GM19240 (cell line): Measurements from ENCODE around the gene C10orf90.

Experiments used
- DNase-seq: peaks from one replicate; pipeline ENCODE4 v3.0.0; 2011; ENCODE audit warnings: low spot score; ENCODE audit not compliant: insufficient read length

Gene C10orf90

GRCh38 chr10:126504063-126504760, 166.3 kb downstream of the C10orf90 start:
- no peak for DNase-seq

GRCh38 chr10:126503392-126504062, 167.0 kb downstream of the C10orf90 start:
- DNase-seq, result no peak

- no peak for DNase-seq
Observed at GRCh38 chr10:126502441-126502840, 168.1 kb downstream of the C10orf90 start.

- no peak for DNase-seq
Observed at GRCh38 chr10:126501828-126502227, 168.7 kb downstream of the C10orf90 start.

- no peak for DNase-seq
Observed at GRCh38 chr10:126500866-126501265, 169.6 kb downstream of the C10orf90 start.

DNA sequence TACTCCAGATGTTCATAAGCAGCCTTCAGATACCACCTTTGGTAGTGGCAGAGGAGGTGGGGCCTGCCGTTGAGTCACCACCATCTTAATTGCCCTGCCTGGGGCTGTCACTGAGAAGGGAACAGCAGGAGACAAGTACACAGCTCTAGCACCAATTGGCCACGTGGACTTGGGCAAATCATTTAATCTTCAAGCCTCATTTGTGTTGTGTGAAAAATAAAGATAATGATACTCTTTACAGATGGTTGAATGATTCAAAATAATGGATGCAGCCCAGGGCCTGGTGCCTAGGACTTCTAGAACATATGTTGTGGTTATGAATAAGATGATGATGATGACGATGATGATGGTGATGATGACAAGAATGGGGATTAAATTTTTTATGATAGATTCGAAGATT, 170.3 kb downstream of the C10orf90 start:
- no peak for DNase-seq

DNA sequence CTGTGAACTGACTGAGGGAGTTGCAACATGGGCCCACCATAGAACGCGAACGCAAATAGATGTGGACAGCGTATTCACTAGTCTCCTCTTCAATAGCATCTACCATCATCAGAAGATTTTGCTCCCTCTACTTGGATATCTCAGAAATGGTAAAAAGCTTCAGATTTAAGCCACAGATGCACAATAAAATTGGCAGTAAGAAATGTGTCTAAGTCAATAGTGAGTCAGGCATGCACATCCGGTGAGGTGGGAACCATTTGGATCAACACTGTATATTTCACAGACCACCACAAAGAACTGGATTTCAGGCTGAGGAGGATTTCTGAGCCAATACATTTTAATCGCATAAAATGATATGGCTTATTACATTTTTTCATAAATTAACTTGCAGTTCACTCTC, 170.7 kb downstream of the C10orf90 start:
- no peak for DNase-seq

GRCh38 chr10:126497672-126498071, 172.8 kb downstream of the C10orf90 start:
- DNase-seq, result no peak

DNA sequence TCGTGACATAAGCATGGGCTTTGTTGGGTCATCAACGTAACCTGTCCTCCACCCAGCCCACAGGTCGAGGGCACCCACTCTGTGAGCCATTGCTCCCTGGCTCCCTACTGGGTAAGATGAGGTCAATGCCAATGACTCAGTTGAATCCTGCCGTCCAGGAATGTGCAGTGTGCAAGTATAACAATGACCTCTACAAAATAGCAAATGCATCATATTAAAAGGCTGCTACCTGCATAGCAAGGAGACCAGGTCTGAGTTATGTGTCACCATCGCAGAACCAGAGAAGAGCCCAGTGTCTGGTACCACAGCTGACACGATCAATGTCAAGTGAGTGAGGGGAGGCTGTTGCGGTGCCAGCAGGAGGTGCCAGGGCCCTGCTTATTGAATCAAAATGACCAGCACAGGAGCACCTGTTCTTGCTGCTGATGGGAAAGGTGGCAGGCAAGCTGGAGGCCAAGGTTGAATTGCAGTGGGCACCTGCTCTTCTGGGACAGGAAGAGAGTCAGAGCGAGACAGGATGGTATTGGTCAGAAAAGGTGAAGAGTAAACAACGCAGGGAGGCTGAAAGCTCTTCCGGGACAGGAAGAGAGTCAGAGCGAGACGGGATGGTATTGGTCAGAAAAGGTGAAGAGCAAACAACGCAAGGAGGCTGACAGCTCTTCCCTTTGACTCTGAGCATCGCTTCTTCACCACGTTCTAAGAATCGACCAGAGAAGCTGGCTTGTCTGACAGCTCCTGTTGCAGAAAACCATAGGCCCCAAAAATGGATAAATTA, 173.5 kb downstream of the C10orf90 start:
- no peak for DNase-seq

GRCh38 chr10:126491476-126491875, 179.0 kb downstream of the C10orf90 start:
- DNase-seq, result no peak

- DNase-seq, result no peak
Observed at GRCh38 chr10:126481181-126481580, 189.3 kb downstream of the C10orf90 start.

DNA sequence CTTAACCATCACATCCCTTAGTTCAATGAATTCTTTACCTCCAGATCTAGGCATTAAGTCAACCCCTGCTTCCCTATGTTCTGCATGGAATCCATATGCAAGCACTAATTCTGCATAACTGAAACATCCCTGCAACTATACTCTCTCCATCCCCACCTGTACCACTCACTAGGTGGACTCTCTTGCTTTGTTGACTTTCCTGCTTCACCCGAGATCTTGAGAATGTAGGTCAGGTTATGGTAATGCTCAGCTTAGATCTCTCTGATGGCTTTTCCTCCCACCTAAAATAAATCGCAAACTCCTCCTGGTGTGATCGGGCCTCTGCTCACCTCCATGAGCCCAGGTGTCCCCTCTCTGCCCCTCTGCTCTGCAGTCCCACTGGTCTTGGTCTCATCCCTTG, 189.8 kb downstream of the C10orf90 start:
- DNase-seq, result no peak

- DNase-seq, result no peak
Observed at GRCh38 chr10:126479280-126479895, 191.1 kb downstream of the C10orf90 start.

DNA sequence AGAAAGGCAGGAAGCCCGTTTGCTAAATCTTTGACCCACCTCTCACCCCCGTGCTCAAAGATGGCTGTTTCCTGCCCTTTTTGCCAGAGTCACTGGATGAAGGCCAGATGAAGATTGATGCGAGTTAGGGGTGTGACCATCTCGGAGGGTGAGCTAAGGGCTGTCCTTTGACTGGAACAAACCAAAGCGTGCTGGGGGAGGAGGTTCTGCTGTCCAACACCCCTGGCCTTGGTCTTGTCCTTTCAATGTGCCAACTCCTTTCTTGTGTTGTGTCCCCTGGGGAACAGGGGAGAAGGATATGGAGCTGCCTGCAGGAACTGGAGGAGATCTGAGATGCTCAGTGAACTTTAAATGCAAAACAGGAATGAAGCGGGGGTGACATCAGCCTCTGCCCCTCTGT, 191.9 kb downstream of the C10orf90 start:
- no peak for DNase-seq

DNA sequence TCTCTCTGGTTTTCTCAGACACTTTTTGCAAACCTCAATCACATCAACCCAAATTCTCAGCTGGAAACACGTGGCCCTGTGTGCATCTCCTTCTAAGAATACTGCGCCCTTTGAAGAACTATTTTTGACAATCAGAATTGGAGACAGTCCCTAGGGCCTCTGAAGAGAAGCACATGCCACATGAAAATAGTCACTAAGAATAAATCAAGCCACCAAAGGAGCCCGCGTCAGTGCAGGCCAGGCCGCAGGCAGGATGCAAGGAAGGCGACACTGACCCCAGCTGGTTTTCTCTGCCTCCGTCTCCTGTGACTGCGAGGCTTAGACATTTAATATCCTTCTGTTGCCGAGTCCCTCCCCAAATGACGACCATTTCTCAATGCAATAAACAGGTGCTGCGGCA, 194.2 kb downstream of the C10orf90 start:
- DNase-seq, result no peak

DNA sequence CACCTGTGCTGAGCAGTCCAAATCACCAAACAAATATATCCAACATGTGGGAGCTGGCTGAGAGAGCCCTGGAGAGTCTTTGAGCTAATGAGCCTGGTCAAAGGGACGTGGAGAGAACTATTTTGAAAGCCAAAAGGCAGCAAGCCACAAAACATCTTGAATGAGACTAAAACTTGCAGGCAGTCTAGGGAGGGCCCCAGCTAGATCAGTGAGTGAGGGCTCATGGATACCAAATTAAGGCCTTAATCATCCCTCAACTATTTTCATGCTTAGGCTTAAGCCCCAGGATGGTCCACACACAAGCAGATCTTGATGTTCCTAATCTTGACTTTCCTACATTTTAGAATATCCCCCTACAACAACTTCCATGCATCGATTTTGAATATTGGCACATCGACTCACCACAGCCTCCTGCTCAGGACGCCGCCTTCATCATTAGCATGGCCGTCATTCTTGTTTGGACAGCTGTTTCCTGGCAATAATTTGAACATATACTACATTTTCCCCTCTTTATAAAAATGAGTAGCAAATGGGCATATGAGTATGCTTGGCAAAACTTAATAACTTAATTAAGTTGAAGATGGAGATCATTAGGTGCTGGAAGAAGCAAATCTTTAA, 195.3 kb downstream of the C10orf90 start:
- DNase-seq, result no peak

GRCh38 chr10:126474031-126474430, 196.5 kb downstream of the C10orf90 start:
- DNase-seq, result no peak

- DNase-seq, result no peak
Observed at GRCh38 chr10:126470991-126471390, 199.5 kb downstream of the C10orf90 start.

DNA sequence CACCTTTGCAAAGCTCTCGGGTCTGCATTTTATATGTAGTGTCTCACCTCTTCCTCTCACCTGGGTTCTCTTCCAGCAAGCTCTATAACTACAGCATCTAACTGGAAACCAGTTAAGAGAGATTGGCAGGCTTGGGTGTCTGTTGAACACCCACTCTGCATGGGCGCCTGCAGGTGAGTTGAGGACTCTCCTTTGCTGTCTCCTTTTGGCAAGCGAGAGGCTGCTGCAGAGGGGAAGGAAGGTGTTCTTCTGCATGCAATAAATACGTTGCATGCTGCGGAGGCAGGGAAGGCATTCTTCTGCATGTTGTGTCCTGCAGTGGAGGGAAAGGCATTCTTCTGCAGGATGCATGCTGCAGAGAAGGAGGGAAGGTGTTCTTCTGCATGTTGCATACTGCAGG, 200.8 kb downstream of the C10orf90 start:
- no peak for DNase-seq

- no peak for DNase-seq
Observed at GRCh38 chr10:126468876-126469643, 201.4 kb downstream of the C10orf90 start.

DNA sequence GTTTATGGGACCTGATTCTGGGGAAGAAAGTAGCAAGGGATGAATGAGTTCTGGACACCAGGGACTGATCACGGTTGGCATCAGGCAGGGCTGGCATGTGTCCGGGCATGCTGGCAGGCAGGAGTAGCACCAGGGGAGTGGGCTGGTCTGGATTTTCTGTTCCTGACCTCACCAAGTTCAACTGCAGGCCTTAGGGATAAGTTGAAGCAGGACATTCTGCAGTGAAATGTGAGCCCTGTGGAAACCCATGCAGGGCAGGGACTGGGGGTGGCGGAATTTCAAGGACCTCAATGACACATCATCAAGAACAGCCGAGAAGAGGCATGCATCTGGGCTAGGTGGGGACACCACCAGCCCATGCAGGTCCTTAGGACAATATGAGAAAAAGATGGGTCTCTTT, 202.0 kb downstream of the C10orf90 start:
- no peak for DNase-seq
